GM21825 (cell line): ENCODE measurements around the gene MEX3D.

Experiments used
- ATAC-seq: cut with Tn5 transposase; IDR thresholded peaks from one replicate; pipeline ENCODE4 v1.9.1; 2021; ENCODE audit warnings: mild to moderate bottlenecking, moderate library complexity; ENCODE audit not compliant: unreplicated experiment

MEX3D gene

GRCh38 chr19:1598777-1599459, 30.8 kb upstream of the MEX3D start:
- ATAC-seq = no peak

GRCh38 chr19:1593501-1593772, 25.3 kb upstream of the MEX3D start:
- ATAC-seq = no peak

DNA sequence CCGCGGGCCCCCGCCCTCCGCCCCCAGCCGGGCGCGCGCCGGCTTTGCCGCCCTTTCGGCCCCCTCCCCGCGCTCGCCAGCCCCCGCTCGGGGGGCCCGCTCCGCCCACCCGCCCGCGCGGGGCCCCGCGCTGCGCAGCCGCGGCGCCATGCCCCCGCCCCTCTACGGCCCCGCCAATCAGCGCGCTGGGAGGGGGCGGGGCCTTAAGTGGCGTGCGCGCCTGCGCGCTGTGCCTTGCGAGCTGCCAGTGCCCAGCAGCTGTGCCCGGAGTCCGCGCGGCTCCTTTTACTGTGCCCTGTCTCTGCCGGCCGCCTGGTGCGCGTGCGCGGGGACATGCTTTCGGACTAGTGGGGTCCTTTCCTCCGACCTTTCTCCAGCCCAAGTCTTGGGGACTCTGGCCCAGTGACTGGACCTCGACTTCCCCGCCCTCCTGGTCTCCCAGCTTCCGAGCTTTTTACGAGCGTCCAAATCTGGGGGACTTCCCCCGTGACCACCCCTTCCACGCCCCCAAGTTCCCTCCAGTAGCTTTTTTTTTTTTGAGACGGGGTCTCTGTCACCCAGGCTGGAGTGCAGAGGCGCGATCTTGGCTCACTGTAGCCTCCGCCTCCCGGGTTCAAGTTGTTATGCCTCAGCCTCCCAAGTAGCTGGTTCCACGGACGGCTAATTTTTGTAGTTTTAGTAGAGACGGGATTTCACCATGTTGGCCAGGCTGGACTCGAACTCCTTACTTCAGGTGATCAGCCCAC, 24.8 kb upstream of the MEX3D start, which contains the start of gene MBD3:
MBD3 (minus strand) TSS at position 111 of the 746 bp plus-strand sequence. CDS start 234 bp downstream, outside the sequence.
- peak; percentile 61 for ATAC-seq

GRCh38 chr19:1592024-1592754, 24.1 kb upstream of the MEX3D start:
- peak; percentile 64 for ATAC-seq

DNA sequence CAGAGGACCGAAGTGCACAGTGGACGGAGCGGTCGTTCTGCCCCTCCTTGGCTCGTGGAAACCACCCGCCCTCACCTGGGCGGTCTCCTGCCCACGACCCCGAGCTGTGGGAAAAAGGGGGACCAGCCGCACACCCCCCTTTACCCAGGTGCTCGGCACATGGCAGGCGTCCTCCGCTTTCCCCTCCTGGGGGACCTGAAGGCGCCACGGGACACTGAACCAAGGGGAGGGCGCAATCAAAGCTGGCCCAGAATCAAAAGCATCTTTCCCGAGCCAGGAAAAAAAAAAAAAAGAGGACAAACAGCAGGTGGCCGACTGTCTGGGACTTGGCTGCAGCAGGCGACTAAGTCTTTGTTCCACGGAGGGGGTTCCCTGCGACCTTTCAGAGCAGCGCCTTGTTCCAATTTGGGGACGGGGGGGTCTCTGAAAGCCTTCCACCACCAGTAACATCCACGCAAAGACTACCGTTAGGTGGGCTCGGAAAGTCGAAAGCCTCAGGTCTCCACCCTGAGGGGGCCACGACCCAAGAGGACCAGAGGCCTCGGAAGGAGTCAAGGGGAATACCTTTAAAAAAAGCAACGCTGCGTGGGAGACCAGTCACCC, 23.4 kb upstream of the MEX3D start:
- ATAC-seq = no peak

DNA sequence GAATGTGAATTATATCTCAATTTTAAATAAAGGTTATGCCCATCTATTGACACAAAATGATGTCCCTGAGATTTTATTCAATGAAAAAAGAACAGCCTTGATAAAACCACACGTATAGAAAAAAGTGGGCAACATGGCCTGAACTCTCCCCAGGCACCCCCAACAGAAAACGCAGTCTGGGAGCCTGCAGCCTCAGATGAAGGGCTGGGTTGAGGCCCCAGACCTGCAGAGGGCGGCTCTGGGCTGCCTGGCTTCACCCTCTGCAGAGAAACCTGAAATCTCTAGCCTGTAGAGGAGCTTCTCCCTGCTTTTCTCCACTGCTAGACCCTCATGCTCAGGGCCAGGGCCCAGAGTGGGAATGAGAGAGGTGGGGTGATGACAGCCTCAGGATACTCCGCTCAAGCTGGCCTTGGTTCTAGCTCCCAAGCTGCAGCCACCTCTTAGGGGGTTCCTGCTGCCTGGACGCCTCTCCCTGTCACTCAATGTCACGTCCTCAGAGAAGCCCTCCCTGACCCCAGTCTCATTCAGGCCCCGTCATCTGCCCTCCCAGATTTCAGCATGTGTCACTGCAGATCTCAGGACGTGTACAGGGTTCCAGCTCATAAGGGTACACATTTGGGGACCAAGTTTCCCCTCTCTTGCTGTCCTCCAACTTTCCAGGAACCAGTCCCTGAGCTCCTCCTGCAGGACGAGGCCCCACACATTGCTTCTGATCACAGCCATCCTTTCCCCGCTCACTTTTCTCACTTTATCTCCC, 22.7 kb upstream of the MEX3D start:
- ATAC-seq = no peak

- no peak for ATAC-seq
Measured at GRCh38 chr19:1587872-1588271, 19.7 kb upstream of the MEX3D start.

GRCh38 chr19:1585243-1585580, 17.1 kb upstream of the MEX3D start:
- ATAC-seq = no peak

DNA sequence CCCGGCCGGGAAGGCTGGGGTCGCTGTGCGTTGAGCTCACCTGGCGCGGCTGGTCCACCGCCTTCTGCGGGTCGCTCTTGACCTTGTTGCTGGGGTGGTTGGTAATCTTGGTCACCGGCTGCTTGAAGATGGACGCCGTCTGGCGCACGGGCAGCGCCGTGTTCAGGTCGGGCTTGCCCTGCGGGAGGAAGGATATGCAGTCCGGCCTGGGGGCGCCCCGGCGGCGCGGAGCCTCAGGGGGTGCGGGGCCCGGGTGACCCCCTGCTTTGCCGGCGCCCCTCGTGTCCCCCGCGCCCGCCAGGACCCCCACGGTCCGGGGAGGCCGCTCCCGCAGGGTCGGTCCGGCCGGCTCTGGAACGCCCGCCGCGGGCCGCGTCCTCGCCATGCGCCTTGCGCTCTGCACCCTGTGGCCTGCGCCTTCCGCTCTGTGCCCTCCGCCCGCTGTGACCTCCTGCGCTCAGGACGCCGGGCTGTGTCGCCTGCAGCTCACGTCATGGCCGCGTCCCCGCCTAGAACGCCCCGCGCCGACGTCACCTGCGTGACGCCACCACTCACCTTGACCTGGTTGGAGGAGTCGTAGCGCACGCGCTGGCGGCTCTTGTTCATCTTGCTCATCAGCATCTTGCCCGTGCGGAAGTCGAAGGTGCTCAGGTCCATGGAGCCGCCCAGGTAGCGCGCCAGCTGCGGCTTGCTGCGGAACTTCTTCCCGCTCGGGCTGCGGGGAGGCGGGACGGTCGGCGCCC, 16.5 kb upstream of the MEX3D start:
- ATAC-seq = no peak

GRCh38 chr19:1582201-1582600, 14.1 kb upstream of the MEX3D start:
- no peak for ATAC-seq

DNA sequence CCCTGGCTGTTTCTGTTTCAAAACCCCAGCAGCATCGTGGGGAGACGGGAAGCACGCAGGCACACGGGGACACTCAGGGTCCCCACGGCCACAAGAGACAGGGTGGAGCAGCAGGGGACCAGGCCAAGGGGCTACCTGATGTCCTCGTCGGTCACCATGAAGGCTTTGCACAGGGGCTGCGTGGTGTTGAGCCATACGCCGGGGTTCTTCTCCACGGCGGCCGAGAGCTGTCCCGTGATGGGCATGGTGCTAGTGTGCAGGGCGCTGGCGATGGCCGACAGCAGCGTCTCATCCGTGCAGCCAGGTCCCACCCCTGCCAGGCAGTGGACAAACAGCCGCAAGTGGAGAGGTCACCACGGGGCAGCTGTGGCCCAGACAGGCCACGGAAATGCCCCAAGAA, 12.8 kb upstream of the MEX3D start:
- ATAC-seq = no peak

- no peak for ATAC-seq
Measured at GRCh38 chr19:1580382-1580781, 12.3 kb upstream of the MEX3D start.

DNA sequence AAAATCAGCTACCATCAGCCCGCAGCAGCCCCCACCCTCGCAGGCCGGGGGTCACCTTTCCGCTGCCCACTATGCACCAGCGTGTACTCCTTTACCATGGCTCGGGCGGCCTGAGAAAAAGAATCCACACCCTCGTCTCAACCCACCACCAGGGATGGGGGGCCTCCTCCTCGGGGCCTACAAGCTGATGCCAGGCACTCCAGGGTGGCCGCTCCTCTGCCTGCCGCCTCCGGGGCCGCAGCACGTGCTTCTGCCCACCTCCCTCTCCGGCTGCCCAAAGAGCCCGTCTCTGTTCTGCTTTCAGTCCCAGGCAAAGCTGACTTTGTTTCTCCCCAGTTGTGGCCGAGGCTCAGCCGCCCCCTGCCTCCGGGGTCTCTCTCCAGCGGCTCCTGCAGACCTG, 11.1 kb upstream of the MEX3D start:
- ATAC-seq = no peak

DNA sequence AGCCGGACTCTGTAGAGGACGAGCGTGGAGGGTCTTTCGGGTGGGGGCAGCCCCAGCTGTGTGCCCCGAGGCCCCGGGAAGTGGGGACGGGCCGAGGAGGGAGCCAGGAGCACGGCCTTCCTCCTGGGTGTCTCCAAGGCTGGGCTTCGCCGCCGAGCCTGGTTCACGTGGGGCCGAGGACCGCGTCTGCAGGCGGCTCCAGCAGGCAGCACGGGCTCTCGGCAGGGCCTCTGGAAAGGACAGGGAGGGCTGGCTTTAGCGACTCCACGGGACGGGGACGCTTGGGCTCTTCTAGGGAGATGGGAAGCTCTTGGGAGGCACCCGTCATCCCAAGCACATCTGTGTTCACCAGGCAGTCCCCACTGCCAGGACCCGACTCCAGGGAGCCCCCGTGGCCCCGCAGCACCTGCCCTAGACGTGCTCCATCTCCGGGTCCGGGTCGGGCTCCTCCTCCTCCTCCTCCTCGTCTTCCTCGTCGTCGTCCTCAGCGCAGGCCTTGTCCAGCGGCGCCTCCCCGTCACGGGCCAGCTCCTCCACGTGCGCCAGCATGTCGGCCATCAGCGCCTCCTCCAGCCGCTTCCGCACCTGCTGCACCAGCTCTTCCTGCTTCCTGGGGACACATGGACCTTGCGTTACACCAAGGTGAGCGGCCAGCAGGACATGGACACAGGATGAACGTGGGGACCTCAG, 9.9 kb upstream of the MEX3D start:
- ATAC-seq = no peak

GRCh38 chr19:1577090-1577928, 9.2 kb upstream of the MEX3D start:
- ATAC-seq = no peak

DNA sequence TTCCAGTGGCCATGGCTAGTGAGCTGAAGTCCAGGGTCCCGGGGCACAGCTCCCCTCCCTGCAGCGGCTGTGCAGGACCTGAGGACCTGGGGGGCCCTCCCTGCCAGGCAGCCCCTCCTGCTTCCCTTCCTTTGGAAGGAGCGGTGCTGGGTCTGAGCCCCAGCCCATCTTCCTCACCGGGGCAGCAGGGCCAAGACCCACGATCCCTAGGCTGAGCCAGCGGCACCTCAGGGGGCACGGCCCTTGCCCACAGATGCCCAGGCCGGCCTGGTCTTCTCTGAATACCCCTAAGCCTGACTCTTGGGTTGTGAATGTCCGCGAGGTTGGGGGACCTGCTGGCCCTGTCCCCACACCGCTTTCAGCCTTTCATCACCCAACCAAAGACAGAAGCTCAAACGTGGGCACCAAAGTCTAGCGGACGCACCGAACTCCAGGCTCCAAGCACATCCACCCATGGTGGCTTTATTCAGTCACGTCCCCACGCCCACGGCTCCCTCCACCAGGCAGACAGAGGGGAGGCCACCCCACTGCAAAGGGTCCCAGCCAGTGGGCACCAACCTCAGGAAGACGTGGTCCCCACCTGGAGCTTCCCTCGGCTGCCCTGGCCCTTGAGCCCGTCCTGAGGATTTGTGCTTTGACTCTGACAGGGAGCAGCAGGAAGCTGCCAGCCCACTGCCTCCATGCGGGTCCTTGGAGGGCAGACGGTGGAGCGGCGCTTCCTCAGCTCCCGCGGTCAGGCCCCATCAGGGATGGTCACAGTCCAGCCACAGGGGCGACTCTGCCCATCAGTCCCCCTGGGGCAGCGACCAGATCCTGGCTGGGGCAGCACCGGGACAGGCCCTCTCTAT, 8.3 kb upstream of the MEX3D start:
- no peak for ATAC-seq

DNA sequence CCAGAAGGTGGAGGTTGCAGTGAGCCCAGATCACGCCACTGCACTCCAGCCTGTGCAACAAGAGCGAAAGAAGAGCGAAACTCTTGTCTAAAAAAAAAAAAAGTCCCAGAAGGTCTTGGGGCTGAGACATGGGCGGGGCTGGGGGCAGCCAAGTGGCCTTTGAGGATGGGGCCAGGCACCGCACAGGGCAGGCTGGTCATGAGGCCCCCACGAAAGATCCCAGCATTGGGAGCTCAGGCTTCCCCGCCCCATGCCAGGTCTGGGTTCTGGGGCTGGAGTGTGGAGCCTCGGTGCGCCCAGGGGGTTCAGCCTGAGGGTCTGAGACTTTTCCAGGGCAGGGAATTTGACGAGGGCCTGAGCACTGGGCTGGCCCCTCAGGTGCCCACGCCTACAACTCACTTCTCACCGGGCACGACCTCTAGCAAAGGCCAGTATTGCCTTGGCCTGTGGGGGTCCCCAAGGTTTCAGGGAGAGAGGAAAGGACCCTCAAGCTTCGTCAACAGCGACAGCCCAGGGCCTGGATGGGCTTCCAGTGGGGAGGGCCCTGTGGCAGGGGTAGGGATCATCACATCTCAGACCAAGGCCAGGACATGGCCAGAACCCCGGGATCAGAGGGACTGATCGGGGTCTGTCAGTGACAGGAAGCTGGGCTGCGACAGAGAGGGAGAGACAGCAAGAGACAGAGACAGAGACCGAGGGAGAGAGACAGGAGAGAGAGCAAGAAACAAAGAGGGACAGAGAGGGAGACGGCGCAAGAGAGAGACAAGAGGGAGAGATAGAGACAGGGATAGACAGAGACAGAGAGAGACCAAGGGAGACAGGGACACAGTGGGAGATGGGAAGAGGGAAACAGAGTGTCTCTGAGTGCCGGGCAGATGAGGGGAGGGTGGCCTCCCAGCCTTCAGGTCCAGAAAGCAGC, 7.5 kb upstream of the MEX3D start:
- ATAC-seq = no peak
